WTC11 (cell line): ENCODE data around the gene FOXL2. TPM values are rescaled to one million over a fixed set of nuclear protein-coding genes. Genes with fewer than 3 reads are reported as not detected.

Experiments
- CBFB ChIP-seq: sonication (generic); formaldehyde crosslinking; IDR thresholded peaks from 2 replicates; pipeline ENCODE4 v1.8.1; 2022; ENCODE audit warnings: mild to moderate bottlenecking, low read depth, missing genetic modification reagents
- E2F1 ChIP-seq: sonication (generic); formaldehyde crosslinking; IDR thresholded peaks from 2 replicates; pipeline ENCODE4 v1.8.0; 2022; ENCODE audit warnings: mild to moderate bottlenecking, missing genetic modification reagents
- EMX1 ChIP-seq: fragments of 250-450 bp; sonication (Bioruptor Pico); IDR thresholded peaks from 2 replicates; pipeline ENCODE4 v1.8.0; 2021; ENCODE audit warnings: mild to moderate bottlenecking
- FOXJ3 ChIP-seq: sonication (generic); formaldehyde crosslinking; IDR thresholded peaks from 2 replicates; pipeline ENCODE4 v1.9.0; 2021; ENCODE audit warnings: missing genetic modification reagents, mild to moderate bottlenecking, borderline replicate concordance
- FOXP1 ChIP-seq: sonication (generic); formaldehyde crosslinking; IDR thresholded peaks from 2 replicates; pipeline ENCODE4 v1.8.0; 2022; ENCODE audit warnings: missing genetic modification reagents, mild to moderate bottlenecking, moderate library complexity, borderline replicate concordance
- FOXP4 ChIP-seq: sonication (generic); formaldehyde crosslinking; IDR thresholded peaks from 2 replicates; pipeline ENCODE4 v1.8.0; 2022; ENCODE audit warnings: mild to moderate bottlenecking, missing genetic modification reagents
- KAT7 ChIP-seq: sonication (generic); formaldehyde crosslinking; IDR thresholded peaks from 2 replicates; pipeline ENCODE4 v1.8.1; 2023; ENCODE audit warnings: missing genetic modification reagents, mild to moderate bottlenecking, borderline replicate concordance
- MAX ChIP-seq: sonication (generic); formaldehyde crosslinking; IDR thresholded peaks from 2 replicates; pipeline ENCODE4 v1.8.0; 2022; ENCODE audit warnings: mild to moderate bottlenecking, missing genetic modification reagents
- MLX ChIP-seq: sonication (generic); formaldehyde crosslinking; IDR thresholded peaks from 2 replicates; pipeline ENCODE4 v1.8.1; 2023; ENCODE audit warnings: mild to moderate bottlenecking, missing genetic modification reagents, moderate library complexity
- NFATC4 ChIP-seq: fragments of 250-450 bp; sonication (Bioruptor Pico); IDR thresholded peaks from 2 replicates; pipeline ENCODE4 v1.9.0; 2021; ENCODE audit warnings: mild to moderate bottlenecking
- NFYB ChIP-seq: sonication (generic); formaldehyde crosslinking; conservative IDR thresholded peaks from 2 replicates; pipeline ENCODE4 v1.8.0; 2022; ENCODE audit warnings: low read depth, missing genetic modification reagents
- NR3C1 ChIP-seq: sonication (generic); formaldehyde crosslinking; conservative IDR thresholded peaks from 2 replicates; pipeline ENCODE4 v1.8.1; 2023; ENCODE audit warnings: low read depth, mild to moderate bottlenecking, missing genetic modification reagents
- PREB ChIP-seq: sonication (generic); formaldehyde crosslinking; IDR thresholded peaks from 2 replicates; pipeline ENCODE4 v1.8.1; 2022; ENCODE audit warnings: mild to moderate bottlenecking, missing genetic modification reagents, moderate library complexity, borderline replicate concordance
- RELA ChIP-seq: sonication (generic); formaldehyde crosslinking; IDR thresholded peaks from 2 replicates; pipeline ENCODE4 v1.8.1; 2022; ENCODE audit warnings: missing genetic modification reagents, mild to moderate bottlenecking, borderline replicate concordance
- SP1 ChIP-seq: sonication (generic); formaldehyde crosslinking; conservative IDR thresholded peaks from 2 replicates; pipeline ENCODE4 v1.8.1; 2022; ENCODE audit warnings: missing genetic modification reagents
- USF2 ChIP-seq: sonication (generic); formaldehyde crosslinking; IDR thresholded peaks from 2 replicates; pipeline ENCODE4 v1.8.1; 2023; ENCODE audit warnings: mild to moderate bottlenecking, missing genetic modification reagents, moderate library complexity
- ZBTB43 ChIP-seq: sonication (generic); formaldehyde crosslinking; IDR thresholded peaks from 2 replicates; pipeline ENCODE4 v1.8.1; 2023; ENCODE audit warnings: mild to moderate bottlenecking, missing genetic modification reagents
- ZNF138 ChIP-seq: sonication (generic); formaldehyde crosslinking; conservative IDR thresholded peaks from 2 replicates; pipeline ENCODE4 v1.8.1; 2022; ENCODE audit warnings: mild to moderate bottlenecking, moderate library complexity, missing genetic modification reagents
- ZNF232 ChIP-seq: sonication (generic); formaldehyde crosslinking; IDR thresholded peaks from 2 replicates; pipeline ENCODE4 v1.8.0; 2022; ENCODE audit warnings: mild to moderate bottlenecking, missing genetic modification reagents
- ZNF425 ChIP-seq: fragments of 250-450 bp; sonication (Bioruptor Pico); conservative IDR thresholded peaks from 2 replicates; pipeline ENCODE4 v1.9.0; 2021; ENCODE audit warnings: mild to moderate bottlenecking
- ZNF532 ChIP-seq: fragments of 250-450 bp; sonication (Bioruptor Pico); IDR thresholded peaks from 2 replicates; pipeline ENCODE4 v1.9.0; 2021; ENCODE audit warnings: mild to moderate bottlenecking, borderline replicate concordance
- total RNA-seq: library from RNA; stranded (reverse); gene quantifications from 3 replicates; pipeline ENCODE4 v1.2.3, GENCODE V29; 2021

The FOXL2 gene
- total RNA-seq, 1 experiment from 2014 or later, result 1.4 TPM

- TF ChIP-seq FOXP4 (CRISPR knock-in tag), result no peak
- TF ChIP-seq PREB (CRISPR knock-in tag), result no peak
- TF ChIP-seq MAX (CRISPR knock-in tag), result peak; percentile 45; the same call in 1 of the 2 replicates
- TF ChIP-seq ZBTB43, result no peak
- TF ChIP-seq ZNF425 (CRISPR knock-in tag), result no peak
- no peak for TF ChIP-seq KAT7
- no peak for TF ChIP-seq MLX (CRISPR knock-in tag)
- no peak for TF ChIP-seq ZNF138 (CRISPR knock-in tag)
- no peak for TF ChIP-seq SP1 (CRISPR knock-in tag)
- no peak for TF ChIP-seq FOXJ3 (CRISPR knock-in tag)
- no peak for TF ChIP-seq CBFB (CRISPR knock-in tag)
- no peak for TF ChIP-seq NR3C1
- TF ChIP-seq RELA, result peak; percentile 37; the same call in 1 of the 2 replicates
- TF ChIP-seq ZNF232 (CRISPR knock-in tag), result no peak
- TF ChIP-seq USF2 (CRISPR knock-in tag), result no peak
- TF ChIP-seq FOXP1, result no peak; the same call in 1 of the 2 replicates
- TF ChIP-seq NFYB, result no peak
- TF ChIP-seq ZNF532 (CRISPR knock-in tag), result no peak
- TF ChIP-seq E2F1 (CRISPR knock-in tag), result no peak
- TF ChIP-seq EMX1 (CRISPR knock-in tag), result no peak
- 0 out of 2 replicates have a peak, but pooled peaks have one; percentile 41 for TF ChIP-seq NFATC4 (CRISPR knock-in tag)
Observed at GRCh38 chr3:138915503-138916498, 31.1 kb downstream of the FOXL2 start (continued).
